GM21515 (cell line): ENCODE data around the gene KCTD13.
"Not testable (repeated sequence)": the region's sequence is repeated elsewhere in the genome, so short reads cannot be mapped to it uniquely, and the experiment has no call there.

ENCODE experiments used
- ATAC-seq: cut with Tn5 transposase; IDR thresholded peaks from one replicate; pipeline ENCODE4 v1.9.1; 2021; ENCODE audit not compliant: unreplicated experiment

The KCTD13 gene

DNA sequence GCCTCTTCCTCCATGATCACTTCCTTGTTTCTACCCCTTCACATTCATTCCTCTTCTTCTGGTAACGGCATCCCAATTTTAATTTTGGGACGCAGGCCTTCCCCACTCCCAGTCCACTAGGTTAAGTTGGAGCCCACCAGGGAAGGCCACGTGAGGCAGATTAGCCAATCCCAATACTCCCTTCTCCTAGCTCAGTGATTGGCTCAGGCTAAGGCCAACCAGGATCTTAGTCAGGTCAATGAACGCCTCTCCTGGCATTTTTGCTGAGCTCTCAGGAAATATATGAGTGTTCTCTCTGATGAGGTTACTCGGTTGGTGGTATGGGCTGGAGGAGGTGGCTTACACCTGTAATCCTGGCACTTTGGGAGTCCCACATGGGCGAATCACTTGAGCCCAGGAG, 42.0 kb downstream of the KCTD13 start:
- no peak for ATAC-seq

DNA sequence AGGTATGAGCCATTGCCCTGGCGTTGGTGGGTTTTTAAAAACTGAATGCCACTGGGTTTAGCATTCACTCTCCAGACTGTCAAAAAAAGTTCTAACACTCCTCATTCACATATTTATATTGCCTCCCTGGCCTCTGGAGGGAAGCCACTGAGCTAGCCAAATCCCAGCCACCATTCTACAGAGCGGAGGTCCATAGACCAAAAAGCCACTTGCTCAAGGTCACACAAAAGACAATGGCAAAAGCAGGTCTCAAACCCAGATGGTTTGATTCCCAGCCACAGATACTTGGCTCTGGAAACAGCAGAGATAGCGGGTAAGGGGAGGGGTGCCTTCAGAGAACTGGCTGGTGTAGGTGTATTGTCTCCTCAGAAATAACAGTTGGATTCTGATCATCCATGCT, 45.0 kb downstream of the KCTD13 start:
- ATAC-seq = no peak

DNA sequence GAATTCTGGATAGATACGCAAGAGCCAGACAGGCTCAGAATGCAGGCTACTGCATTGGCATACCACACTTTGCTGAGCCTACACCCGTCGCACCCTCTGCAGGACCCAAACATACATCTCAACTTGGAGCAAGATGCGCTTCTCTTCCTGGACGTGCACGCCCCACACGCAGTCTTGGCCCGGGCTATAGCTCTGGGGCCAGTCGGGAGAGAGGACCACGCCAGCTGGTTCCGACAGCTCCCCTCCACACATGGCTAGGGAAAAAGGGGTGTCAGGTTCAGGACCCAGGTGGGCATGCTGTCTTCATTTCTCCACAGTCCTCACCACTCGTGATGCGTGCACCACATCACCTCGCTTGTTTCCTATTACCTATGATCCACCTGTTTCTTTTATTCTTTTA, 47.9 kb downstream of the KCTD13 start:
- no peak for ATAC-seq

DNA sequence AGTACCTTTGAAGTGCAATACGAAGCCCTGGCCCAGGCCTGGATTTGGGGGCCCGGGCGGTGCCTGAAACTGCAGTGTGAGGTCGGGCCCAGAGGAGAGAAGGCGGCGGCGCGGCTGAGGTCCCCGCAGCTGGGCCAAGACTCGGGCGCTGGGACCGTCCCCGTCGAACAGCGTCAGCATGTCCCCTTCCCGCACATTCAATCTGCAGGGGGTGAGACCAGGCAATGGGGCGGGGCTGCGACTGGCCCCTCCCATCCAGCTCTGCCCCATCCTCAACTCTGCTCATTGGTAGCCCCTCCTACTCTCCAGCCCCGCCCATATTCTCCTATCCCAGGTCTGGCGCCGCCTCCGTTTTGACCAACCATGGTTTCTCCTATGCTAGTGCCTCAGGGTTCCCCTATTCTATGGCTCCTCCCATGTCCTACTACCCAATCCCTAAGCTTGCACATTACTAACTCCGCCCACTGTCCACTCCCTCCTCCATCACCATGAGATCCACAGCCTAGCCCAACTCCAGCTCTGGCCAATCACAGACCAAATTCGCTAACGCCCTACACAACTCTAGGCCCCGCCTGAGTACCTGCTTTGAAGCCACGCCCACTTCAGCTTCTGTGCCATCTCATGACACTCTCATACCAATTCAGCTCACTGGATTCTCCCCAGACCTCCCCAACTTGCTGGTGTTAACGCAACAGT, 48.6 kb downstream of the KCTD13 start:
- ATAC-seq = no peak

DNA sequence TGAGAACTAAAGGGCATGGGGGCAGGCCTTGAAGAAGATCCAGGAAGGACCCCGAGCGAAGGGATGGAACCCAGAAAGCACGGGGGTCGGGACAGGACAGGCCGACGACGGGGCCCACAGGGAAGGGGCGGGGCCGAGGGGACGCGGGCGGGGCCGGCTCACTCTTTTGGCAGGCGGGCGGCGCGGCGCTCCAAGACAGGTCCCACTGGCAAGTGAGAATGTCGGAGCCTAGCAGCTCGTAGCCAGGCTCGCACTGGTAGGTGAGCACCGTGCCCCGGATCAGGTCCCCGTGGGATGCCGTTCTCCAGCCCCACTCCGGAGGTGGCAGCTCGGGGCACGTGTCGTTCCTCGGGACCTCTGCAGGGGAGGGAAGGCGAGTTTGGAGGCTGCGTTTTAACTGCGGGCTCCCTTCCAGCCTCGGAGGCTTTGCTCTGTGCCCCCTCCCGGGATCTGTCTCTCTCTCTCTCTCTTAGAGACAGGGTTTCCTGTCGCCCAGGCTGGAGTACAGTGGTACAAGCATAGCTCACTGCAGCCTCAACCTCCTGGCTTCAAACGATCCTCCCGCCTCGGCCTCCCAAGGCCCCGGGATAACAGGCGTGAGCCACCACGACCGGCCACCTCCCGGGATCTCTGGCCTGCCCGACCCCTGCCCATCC, 49.3 kb downstream of the KCTD13 start:
- no peak for ATAC-seq

DNA sequence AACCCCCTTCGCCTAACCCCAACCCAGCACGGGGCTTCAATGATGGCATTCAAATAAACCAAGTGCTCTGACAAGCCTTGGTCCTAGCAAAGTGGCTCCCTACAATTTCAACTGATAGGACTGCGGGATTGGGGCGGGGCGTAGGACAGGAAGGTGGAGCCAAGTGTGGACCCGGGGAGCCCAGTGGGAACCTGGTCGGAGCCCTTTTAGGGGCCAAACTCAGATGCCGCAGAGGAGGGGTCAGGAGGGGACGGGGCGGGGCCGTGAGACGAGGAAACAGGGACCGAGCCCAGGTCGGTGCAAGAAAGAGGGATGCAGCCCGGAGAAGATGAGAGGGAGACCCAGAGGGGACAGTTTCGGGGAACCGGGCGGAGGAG, 49.8 kb downstream of the KCTD13 start:
- ATAC-seq = no peak

DNA sequence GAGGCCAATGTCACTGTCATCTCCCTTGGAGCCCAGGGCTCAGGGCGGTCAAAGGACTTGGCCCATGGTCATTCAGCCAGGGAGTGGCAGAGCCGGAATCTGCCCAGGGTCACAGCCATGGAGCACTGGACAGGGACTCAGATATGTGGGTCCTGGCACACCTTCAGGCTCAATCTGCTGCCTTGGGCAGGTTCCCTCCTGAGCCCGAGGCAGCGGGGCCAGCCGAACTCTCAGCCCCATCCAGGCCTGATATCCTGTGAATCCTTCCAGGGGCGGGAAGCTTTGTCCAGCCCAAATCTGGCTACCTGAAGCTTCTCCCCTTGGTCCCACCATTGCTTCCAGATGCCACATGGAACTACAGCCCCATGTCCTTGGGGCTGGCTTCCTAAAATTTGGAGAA, 50.8 kb downstream of the KCTD13 start:
- no peak for ATAC-seq

DNA sequence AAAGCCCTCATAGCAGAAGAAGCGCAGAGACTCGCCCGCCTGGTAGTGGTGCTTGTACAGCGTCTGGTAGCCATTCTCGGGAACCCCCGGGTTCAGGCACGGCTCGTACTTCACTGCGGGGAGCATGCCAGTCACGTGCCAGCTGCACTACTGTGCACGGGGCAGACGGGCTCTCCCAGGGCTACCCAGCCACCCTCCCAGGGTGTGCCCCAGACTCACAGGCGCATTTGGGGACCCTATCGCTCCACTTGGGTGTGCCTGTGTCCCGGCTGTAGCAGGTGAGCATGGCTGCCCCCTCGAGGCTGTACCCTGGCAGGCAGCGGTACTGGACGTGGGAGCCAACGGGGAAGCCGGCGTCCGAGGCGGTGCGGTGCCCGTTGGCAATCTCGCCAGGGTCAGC, 52.7 kb downstream of the KCTD13 start:
- ATAC-seq = no peak

DNA sequence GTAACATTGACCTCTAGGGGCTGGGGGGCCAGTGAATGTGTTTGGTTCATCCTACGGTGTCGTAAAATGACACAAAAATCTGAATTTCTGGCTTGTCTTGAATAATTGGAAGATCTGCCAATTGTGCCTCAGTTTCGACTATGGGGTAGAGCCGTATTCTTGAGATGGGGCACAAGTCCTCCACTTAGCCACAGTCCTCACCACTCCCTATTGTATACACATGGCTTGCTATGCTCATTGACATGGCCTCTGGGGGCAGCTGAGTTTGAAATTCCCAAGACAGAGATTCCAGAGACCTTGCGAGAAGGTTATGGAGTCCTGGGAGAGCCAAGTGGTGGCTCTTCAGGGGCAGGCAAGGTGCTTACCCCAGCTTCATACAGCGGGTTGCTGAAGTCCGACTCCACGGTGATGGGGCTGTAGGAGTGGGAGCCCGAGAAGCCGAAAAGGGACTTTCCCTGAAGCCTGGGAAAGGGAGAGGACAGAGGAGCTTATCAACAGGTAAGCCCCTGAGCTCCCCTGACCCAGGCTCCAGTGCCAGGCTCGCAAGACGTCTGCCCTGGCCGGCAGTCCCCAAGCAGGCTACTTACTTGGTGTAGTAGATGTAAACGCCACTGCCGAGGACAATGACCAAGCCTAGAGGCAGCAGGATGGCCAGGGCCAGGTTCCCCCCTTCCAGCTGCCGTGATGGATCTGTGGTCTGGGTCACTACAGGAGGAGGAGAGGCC, 54.0 kb downstream of the KCTD13 start:
- no peak for ATAC-seq

DNA sequence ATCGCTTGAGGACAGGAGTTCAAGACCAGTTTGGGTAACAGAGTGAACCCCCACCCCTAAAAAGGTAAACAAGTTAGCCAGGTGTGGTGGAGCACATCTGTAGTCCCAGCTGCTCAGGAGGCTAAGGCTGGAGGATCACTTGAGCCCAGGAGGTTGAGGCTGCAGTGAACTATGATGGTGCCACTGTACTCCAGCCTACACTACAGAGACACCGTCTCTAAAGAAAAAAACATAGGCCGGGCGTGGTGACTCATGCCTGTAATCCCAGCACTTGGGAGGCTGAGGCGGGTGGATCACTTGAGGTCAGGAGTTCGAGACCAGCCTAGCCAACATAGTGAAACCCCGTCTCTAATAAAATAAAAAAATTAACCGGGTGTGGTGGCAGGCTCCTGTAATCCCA, 57.0 kb downstream of the KCTD13 start:
- ATAC-seq = not testable (repeated sequence)

DNA sequence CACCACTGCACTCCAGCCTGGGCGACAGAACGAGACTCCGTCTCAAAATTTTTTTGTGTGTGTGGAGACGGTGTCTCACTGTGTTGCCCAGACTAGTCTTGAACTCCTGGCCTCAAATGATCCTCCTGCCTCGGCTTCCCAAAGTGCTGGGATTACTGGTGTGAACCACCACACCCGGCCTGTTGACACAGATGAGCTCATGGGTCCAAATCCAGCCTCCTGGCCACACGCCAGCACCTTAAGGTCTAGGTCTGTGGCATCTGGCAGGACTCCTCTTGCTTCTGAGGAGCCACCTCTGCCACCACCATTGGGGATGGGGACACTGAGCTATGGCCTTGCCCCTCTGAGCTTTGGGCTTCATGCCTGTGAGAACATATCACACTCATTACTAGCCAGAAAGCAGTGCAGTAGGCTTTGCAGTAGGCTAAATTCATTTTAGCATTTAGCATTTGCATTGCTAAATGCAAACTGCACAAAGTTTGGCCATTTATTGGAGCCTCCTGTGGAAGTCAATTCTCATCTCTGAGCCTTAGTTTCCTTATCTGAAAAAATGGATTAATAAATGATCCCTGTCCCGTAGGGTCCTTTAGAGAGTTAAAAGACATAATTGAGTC, 57.5 kb downstream of the KCTD13 start:
- ATAC-seq = no peak

DNA sequence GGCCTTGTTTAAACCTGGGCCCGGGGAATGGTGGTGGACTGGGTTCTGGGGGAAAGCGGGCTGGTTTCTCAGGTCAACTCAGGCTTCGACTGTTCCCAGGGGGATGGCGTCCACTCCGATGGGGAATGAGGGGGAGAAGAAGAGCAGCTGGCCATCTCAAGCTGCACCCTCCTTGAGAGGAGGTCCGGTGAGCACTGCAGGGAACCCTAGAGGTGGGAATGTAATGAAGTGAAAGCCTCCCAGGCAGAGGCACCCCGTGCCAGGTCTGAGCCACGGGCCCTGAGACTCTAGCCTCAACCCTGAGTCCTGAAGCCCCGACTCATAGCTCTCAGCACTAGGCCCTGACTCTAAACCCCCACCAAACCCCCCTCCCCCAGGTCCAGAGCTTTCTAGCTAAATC, 61.8 kb downstream of the KCTD13 start:
- no peak for ATAC-seq

DNA sequence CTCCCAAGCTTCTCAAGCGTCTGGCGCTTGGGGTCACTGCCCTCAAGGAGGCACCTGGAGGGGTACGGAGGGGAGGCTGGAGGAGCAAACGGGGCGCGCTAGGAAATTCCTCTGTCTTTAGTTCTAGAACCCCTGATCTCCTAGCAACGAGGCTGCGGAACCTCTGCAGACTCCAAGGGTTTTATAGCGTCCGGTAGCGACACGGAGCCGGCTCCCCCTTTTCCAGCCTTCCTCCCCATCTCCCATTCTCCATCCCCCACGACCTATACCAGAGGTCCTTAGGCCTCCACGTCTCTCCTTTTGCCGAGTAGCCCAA, 62.4 kb downstream of the KCTD13 start:
- no peak for ATAC-seq

DNA sequence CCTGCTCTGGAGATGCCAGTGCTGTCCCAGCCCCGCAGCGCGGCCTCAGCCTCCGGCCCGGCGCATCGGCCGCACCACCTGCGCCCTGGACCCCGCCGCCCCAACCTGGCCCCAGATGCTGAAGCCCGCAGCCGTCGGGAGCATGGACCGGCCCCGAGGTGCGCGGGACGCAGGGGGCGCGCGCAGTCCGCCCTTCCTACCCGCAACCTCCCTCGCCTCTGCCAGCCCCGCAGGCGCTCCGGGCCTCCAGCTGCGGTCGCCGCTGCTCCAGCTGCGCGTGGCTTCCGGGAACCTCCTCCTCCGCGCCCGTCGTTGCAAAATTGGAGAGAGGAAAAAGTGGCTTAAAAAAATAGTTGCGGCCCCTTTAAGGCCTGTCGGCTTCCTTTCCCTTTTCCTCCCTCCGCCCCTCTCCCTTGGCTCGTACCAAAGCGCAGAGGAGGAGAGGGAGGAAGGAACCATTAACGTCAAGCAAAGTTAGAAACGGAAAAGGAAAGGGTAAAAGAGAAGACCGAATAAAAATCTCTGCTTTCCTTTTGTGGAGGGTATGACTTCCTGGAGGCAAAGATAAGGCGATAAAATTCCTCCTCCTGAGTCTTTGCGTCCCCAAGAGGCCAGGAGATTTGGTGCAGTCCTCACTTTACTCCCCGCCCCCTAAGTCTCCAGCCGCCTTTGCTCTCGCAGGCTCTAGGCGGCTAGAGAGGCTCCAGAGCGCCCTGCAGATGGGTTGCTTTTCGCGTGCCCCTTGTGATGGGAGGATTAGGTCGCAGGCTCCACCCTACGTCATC, 63.0 kb downstream of the KCTD13 start, which contains the start of gene CDIPT:
Gene CDIPT, minus strand, starts transcription at position 343 of the 785 bp plus-strand sequence. CDS start 369 bp downstream, outside the sequence.
- peak; percentile 88 for ATAC-seq

DNA sequence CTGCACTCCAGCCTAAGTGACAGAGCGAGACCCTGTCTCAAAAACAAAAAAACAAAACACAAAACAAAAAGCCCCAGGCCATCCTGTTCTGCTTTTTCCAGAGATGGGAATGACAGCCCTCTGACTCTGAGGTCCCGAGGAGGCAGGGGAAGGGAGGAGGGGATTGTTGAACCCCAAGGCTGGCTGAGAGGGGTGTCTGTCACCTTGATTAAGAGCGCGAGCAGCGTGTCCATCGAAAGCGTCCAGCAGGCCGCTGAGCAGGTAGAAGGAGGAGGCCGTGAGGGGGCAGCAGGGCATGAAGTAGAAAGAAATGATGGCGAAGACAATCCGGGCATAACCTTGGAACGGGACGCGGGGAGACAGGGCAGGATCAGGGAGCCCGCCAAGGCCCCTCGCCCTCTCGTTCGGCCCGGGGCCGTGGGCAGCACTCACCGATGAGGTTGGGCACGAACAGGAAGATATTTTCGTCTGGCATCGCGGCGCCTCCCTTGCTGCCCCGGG, 63.6 kb downstream of the KCTD13 start:
- ATAC-seq = no peak

DNA sequence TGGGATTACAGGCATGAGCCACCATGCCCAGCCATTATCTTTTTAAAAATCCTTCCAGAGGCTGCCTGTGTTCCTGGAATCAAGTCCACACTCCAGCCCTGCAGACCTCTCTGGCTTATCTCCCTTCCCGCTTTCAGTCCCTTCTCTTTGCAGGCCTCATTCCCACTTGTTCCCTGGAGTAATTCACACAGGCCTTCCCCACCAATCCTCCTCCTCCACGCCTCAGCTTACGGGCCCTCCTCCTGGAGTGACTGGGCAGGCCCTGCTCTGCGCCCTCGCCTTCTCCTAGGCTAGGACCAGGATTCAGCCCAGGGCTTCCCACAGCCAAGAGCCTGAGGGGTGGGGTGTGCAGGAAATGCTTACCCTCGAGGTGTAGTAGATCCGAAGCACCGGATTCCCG, 65.8 kb downstream of the KCTD13 start:
- ATAC-seq = no peak

DNA sequence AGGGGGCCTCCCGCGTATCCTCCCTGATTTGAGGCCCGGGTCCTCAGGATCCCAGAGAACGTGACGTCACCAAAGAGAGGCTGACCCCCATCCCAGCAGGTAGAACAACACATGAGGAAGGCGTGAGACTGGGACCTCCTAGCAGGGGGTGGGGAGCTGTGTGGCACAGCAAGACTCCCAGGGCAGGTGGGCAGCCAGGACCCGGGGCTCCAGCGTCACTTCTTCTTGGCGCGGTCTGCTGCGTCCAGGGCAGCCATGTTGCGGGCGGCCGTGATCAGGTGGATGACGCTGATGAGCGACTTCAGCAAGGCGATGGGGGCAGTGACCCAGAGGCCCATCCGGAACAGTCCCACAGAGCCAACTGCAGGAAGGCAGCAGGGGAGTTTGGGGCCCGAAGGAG, 67.1 kb downstream of the KCTD13 start:
- no peak for ATAC-seq

DNA sequence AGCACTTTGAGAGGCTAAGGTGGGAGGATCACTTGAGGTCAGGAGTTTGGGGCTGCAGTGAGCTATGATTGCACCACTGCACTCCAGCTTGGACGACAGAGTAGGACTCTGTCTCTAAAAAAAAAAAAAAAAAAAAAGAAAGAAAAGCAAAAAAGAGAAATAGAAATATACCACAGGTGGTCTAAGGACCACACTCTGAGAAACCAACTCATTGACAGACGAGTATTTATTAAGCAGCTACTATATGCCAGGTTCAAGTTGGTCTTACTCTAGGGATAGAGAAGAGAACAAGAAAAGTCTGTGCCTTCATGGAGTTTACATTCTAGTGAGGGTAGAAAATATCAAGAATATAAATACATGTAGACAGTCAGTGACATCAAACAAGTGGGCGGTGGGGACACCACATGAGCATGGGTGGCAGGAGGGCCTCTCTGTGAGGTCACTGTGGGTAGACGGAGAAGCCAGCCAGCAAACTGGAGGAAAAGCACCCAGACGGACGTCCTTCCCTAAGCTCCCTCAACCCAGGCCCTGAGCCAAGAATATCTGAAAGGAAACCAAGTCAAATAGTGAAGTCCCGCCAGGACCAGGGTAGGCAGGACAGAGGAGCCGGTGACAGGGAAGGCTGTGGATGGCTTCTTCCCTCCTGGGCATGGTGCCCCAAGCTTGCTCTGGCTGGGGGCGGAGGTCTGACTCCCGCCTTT, 67.7 kb downstream of the KCTD13 start:
- ATAC-seq = no peak

DNA sequence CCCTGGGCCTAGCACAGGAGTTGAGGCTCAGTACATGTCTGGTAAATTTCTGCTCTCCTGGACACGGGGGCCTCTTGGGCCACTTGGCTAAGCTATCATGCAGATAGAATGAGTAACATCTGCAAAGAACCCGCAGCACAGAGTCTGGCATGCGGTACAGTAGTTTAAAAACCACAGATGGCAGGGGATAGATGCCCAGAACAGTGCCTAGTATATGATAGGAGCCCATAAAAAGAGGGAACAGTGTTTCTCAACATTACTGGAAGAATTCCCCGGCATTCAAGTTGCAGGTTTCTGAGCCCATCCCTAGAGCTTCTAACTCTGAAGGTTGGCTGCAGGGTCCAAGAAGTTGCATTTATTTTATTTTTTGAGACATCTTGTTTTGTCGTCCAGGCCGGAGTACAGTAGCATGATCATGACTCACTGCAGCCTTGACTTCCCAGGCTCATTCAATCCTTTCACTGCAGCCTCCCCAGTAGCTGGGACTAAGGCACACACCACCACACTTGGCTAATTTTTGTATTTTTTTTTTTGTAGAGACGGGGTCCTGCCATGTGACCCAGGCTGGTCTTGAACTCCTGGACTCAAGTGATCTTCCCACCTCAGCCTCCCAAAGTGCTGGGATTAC, 68.8 kb downstream of the KCTD13 start:
- no peak for ATAC-seq
